ENCODE results near the gene CDYL2.

GRCh38 chr16:80556481-80556880 is 247.9 kb downstream of the CDYL2 start:
- no peak for TF ChIP-seq EZH2phosphoT487 (IDR thresholded peaks at IDR 0.05; ENCODE audit: low read depth, severe bottlenecking, unreplicated experiment)
- TF ChIP-seq, protein P1, sequence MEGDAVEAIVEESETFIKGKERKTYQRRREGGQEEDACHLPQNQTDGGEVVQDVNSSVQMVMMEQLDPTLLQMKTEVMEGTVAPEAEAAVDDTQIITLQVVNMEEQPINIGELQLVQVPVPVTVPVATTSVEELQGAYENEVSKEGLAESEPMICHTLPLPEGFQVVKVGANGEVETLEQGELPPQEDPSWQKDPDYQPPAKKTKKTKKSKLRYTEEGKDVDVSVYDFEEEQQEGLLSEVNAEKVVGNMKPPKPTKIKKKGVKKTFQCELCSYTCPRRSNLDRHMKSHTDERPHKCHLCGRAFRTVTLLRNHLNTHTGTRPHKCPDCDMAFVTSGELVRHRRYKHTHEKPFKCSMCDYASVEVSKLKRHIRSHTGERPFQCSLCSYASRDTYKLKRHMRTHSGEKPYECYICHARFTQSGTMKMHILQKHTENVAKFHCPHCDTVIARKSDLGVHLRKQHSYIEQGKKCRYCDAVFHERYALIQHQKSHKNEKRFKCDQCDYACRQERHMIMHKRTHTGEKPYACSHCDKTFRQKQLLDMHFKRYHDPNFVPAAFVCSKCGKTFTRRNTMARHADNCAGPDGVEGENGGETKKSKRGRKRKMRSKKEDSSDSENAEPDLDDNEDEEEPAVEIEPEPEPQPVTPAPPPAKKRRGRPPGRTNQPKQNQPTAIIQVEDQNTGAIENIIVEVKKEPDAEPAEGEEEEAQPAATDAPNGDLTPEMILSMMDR (IDR thresholded peaks at IDR 0.05; ENCODE audit: poor library complexity) = no peak

Data from hepatocyte (in vitro differentiated cells).